Measurements from ENCODE around the gene TIMM23.
"Not testable (repeated sequence)": the region's sequence is repeated elsewhere in the genome, so short reads cannot be mapped to it uniquely, and the experiment has no call there.

- TF ChIP-seq CTCF (IDR thresholded peaks at IDR 0.05 in 4 of 5, conservative IDR thresholded peaks at IDR 0.05 in 1 of 5); POLR2A (IDR thresholded peaks at IDR 0.05): not testable (repeated sequence)
Measured at GRCh38 chr10:45974041-45974440, 1.8 kb downstream of the TIMM23 start.
